Measurements from ENCODE around the gene COA5. TPM values are rescaled to one million over a fixed set of nuclear protein-coding genes. Genes with fewer than 3 reads are reported as not detected.

COA5 gene
- total and polyA plus RNA-seq, 2 experiments from 2014 or later: 48.8 to 58.4 TPM

DNA sequence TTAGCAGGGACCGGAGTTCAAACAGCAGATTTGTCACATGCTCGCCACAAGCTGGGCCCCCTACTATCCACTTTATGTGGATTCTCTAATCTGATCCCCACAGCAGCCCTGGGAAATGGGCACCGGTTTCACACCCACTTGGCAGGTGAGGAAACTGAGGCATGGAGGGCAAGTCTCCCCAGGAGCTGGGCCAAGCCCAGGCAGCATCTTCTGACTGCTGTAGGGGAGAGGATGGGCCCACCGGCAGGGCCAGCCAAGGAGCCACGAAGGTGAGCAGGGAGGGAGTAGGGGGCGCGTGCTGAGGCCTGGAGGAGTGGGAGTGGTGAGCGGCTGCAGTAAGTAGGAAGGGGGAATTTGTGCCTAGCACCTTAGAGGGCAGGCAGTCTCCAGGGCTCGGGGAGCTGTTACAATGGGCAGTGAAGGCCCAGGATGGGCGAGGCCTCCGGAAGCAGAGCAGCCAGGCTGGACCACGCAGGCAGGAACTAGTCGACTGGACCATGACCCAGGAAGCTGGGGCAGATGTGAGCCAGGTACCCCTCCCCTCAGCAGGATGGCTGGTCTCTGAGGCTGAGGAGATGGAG is 37.1 kb downstream of the COA5 start:
- Histone ChIP-seq H3K4me3 (no peak overlapping the region), H4K20me1 (ENCODE audit: insufficient read depth, poor library complexity, severe bottlenecking) (no peaks in the 10 kb centered on the region), H3K36me3 (replicated peaks; ENCODE audit: insufficient read depth, low read depth) (no peaks in the 10 kb centered on the region), H3K9me2 (replicated peaks; ENCODE audit: insufficient read depth) (no peaks in the 10 kb centered on the region), H3K27me3 (no peaks in the 10 kb centered on the region), H2AFZ (no peak overlapping the region), H3K27ac (no peak overlapping the region), H3K4me1 (ENCODE audit: insufficient read depth) (no peaks in the 10 kb centered on the region), H3K79me2 (no peaks in the 10 kb centered on the region), H3K9me3 (ENCODE audit: low read depth) (no peaks in the 10 kb centered on the region), H3K4me2 (no peak overlapping the region)
- no peak for DNase-seq (ENCODE audit: low spot score)
- WGBS (ENCODE audit: low lambda C conversion rate, missing lambda C conversion rate): 95% methylated on average over 13 of the region's 13 CpGs
- no peak for TF ChIP-seq EZH2 (IDR thresholded peaks at IDR 0.05; ENCODE audit: borderline replicate concordance)
- TF ChIP-seq, protein P1, sequence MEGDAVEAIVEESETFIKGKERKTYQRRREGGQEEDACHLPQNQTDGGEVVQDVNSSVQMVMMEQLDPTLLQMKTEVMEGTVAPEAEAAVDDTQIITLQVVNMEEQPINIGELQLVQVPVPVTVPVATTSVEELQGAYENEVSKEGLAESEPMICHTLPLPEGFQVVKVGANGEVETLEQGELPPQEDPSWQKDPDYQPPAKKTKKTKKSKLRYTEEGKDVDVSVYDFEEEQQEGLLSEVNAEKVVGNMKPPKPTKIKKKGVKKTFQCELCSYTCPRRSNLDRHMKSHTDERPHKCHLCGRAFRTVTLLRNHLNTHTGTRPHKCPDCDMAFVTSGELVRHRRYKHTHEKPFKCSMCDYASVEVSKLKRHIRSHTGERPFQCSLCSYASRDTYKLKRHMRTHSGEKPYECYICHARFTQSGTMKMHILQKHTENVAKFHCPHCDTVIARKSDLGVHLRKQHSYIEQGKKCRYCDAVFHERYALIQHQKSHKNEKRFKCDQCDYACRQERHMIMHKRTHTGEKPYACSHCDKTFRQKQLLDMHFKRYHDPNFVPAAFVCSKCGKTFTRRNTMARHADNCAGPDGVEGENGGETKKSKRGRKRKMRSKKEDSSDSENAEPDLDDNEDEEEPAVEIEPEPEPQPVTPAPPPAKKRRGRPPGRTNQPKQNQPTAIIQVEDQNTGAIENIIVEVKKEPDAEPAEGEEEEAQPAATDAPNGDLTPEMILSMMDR (IDR thresholded peaks at IDR 0.05; ENCODE audit: poor library complexity): no peak
- no peak for TF ChIP-seq EZH2phosphoT487 (IDR thresholded peaks at IDR 0.05; ENCODE audit: low read depth, severe bottlenecking, unreplicated experiment)

DNA sequence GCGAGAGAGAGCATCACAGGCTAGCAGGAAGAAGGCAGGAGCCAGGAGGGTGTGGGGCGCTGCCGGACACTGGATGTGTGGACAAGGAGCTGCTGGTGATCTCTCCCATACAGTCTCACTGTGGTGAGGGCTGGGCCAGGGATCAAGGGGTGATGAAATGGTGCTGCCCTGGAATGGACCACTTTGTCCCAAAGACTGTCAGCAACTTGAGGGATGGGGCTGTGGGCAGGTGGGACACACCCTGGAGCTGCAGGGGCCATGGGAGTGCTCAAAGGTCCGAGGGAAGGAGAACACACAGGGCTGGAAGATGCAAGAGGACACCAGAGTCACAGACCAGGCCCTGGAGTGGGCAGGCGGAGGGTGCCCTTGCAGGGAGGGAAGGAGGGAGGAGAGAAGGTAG is 38.0 kb downstream of the COA5 start:
- Histone ChIP-seq H3K27ac (no peak overlapping the region), H3K4me1 (ENCODE audit: insufficient read depth) (no peaks in the 10 kb centered on the region), H3K4me2 (no peak overlapping the region), H4K20me1 (ENCODE audit: insufficient read depth, poor library complexity, severe bottlenecking) (no peaks in the 10 kb centered on the region), H3K4me3 (no peak overlapping the region), H2AFZ (no peak overlapping the region), H3K36me3 (replicated peaks; ENCODE audit: insufficient read depth, low read depth) (no peaks in the 10 kb centered on the region), H3K27me3 (no peaks in the 10 kb centered on the region), H3K79me2 (no peaks in the 10 kb centered on the region), H3K9me2 (replicated peaks; ENCODE audit: insufficient read depth) (no peaks in the 10 kb centered on the region), H3K9me3 (ENCODE audit: low read depth) (no peaks in the 10 kb centered on the region)
- TF ChIP-seq EZH2 (IDR thresholded peaks at IDR 0.05; ENCODE audit: borderline replicate concordance) (no peak), EZH2phosphoT487 (IDR thresholded peaks at IDR 0.05; ENCODE audit: low read depth, severe bottlenecking, unreplicated experiment) (no peak)
- TF ChIP-seq, protein P1 (IDR thresholded peaks at IDR 0.05; ENCODE audit: poor library complexity): no peak
- WGBS (ENCODE audit: low lambda C conversion rate, missing lambda C conversion rate): 98% methylated on average over 5 of the region's 5 CpGs
- DNase-seq (ENCODE audit: low spot score): no peak

DNA sequence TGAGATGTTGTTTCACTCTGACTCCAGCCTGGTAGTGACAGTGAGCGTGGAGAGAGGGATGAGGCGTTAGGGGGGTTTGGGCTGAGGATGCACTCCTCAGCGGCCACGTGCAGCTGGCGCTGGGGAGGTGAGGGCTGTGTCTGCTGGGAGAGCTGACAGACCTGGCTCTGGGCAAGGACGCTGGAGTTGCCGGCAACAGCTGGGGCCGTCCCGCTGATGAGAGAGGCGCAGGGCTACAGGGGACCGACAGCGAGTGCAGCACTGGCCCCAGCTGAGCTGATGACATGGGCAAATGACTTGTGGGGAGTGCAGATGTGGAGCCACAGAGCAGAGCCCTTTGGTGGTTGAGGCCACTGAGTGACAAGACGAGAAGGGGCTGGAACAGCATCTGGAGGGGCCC is 38.4 kb downstream of the COA5 start:
- Histone ChIP-seq H3K4me3 (no peak overlapping the region), H4K20me1 (ENCODE audit: insufficient read depth, poor library complexity, severe bottlenecking) (no peaks in the 10 kb centered on the region), H3K9me2 (replicated peaks; ENCODE audit: insufficient read depth) (no peaks in the 10 kb centered on the region), H3K4me1 (ENCODE audit: insufficient read depth) (no peaks in the 10 kb centered on the region), H2AFZ (no peak overlapping the region), H3K9me3 (ENCODE audit: low read depth) (no peaks in the 10 kb centered on the region), H3K79me2 (no peaks in the 10 kb centered on the region), H3K36me3 (replicated peaks; ENCODE audit: insufficient read depth, low read depth) (no peaks in the 10 kb centered on the region), H3K27me3 (no peaks in the 10 kb centered on the region), H3K4me2 (no peak overlapping the region), H3K27ac (no peak overlapping the region)
- 97% methylated on average over 13 of the region's 13 CpGs for WGBS (ENCODE audit: low lambda C conversion rate, missing lambda C conversion rate)
- TF ChIP-seq EZH2 (IDR thresholded peaks at IDR 0.05; ENCODE audit: borderline replicate concordance) (no peak), EZH2phosphoT487 (IDR thresholded peaks at IDR 0.05; ENCODE audit: low read depth, severe bottlenecking, unreplicated experiment) (no peak)
- TF ChIP-seq, protein P1 (IDR thresholded peaks at IDR 0.05; ENCODE audit: poor library complexity): no peak
- no peak for DNase-seq (ENCODE audit: low spot score)
